ENCODE data around the gene ITGB6. TPM values are rescaled to one million over a fixed set of nuclear protein-coding genes. Genes with fewer than 3 reads are reported as not detected.

The ITGB6 gene
- total RNA-seq, 1 experiment from 2014 or later, result not detected

DNA sequence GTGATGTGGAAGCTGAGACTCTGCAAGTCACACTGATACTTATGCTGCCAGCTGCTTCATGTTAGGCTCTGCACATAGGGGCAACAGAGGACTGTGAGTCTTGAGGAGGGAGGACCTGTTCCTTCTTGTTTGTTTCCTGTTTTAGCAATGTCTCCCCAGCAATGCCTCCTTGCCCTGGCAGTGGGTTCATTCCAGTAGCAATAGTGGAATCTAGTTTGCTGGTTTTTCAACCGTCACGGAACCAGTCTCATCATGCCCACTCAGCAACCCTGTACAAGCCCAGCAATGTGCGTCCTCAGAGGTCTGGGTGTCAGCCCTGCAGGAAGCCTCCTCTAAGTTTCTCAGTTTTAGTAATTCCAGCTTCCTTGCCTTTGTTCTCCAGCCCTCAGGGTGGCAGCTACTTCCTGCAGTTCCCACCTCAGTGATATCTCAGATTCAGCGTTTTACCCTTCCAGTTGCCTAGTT, 20.5 kb upstream of the ITGB6 start:
- ATAC-seq, result peak; percentile 64

DNA sequence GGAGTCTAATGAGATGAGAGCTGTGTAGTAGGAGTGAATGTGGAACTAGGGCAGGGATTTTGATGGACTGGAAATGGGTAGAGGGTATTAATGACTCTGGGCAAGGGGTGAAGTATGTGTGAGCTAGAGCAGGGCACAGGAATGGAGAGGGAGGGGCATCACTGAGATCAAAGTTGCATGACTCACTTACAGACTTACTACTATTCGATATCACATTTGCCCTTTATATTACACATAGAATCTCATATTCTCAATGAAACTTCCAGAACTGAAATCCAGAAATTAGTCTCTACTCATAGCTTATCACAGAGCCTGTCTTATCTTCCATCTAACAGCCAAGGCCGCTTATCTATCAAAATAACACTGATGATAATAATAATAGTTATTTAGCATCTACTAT, 20.0 kb upstream of the ITGB6 start:
- TF ChIP-seq, protein P1, sequence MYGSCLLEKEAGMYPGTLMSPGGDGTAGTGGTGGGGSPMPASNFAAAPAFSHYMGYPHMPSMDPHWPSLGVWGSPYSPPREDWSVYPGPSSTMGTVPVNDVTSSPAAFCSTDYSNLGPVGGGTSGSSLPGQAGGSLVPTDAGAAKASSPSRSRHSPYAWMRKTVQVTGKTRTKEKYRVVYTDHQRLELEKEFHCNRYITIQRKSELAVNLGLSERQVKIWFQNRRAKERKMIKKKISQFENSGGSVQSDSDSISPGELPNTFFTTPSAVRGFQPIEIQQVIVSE (CRISPR knock-in tag; IDR thresholded peaks at IDR 0.05; ENCODE audit: borderline replicate concordance), result no peak
- H3K27me3 Mint-ChIP-seq (ENCODE audit: low read depth), result no peaks in the 10 kb centered on the region
- no peak for DNase-seq (ENCODE audit: low spot score)
- CTCF ChIA-PET, result interaction anchor here (1.6 to 2.1 kb wide), 2 partner anchors 110 to 844 kb away, joined by 5 read pairs; no protein-coding TSS in a partner anchor
- no peak overlapping the region for H3K4me3 Mint-ChIP-seq
- H3K36me3 Mint-ChIP-seq, result no peaks in the 10 kb centered on the region
- POLR2A ChIA-PET, result interaction anchor here (0.6 to 0.9 kb wide), 2 partner anchors 50 to 263 kb away, joined by 3 to 4 read pairs; no protein-coding TSS in a partner anchor
- peaks cover 14% of the 10 kb centered on the region for H3K4me1 Mint-ChIP-seq
- H3K9me3 Mint-ChIP-seq, result no peaks in the 10 kb centered on the region
- no peak for ATAC-seq
- no peak overlapping the region for H3K27ac Mint-ChIP-seq

More for the DNA sequence above, 20.5 kb upstream of the ITGB6 start:
- no peak for DNase-seq (ENCODE audit: low spot score)
- H3K36me3 Mint-ChIP-seq, result no peaks in the 10 kb centered on the region
- TF ChIP-seq ZNF219 (CRISPR knock-in tag; IDR thresholded peaks at IDR 0.05; ENCODE audit: borderline replicate concordance), result no peak
- TF ChIP-seq ZNF671 (CRISPR knock-in tag; IDR thresholded peaks at IDR 0.05), result no peak
- H3K27me3 Mint-ChIP-seq (ENCODE audit: low read depth), result no peaks in the 10 kb centered on the region
- H3K4me1 Mint-ChIP-seq, result peaks cover 14% of the 10 kb centered on the region
- ChIA-PET CTCF (interaction anchor here (1.6 to 2.1 kb wide), 2 partner anchors 111 to 843 kb away, joined by 5 read pairs; no protein-coding TSS in a partner anchor), POLR2A (interaction anchor here (0.9 kb wide), 1 partner anchor 50 kb away, joined by 3 read pairs; no protein-coding TSS in a partner anchor)
- H3K4me3 Mint-ChIP-seq, result no peak overlapping the region
- no peak overlapping the region for H3K27ac Mint-ChIP-seq
- no peaks in the 10 kb centered on the region for H3K9me3 Mint-ChIP-seq

DNA sequence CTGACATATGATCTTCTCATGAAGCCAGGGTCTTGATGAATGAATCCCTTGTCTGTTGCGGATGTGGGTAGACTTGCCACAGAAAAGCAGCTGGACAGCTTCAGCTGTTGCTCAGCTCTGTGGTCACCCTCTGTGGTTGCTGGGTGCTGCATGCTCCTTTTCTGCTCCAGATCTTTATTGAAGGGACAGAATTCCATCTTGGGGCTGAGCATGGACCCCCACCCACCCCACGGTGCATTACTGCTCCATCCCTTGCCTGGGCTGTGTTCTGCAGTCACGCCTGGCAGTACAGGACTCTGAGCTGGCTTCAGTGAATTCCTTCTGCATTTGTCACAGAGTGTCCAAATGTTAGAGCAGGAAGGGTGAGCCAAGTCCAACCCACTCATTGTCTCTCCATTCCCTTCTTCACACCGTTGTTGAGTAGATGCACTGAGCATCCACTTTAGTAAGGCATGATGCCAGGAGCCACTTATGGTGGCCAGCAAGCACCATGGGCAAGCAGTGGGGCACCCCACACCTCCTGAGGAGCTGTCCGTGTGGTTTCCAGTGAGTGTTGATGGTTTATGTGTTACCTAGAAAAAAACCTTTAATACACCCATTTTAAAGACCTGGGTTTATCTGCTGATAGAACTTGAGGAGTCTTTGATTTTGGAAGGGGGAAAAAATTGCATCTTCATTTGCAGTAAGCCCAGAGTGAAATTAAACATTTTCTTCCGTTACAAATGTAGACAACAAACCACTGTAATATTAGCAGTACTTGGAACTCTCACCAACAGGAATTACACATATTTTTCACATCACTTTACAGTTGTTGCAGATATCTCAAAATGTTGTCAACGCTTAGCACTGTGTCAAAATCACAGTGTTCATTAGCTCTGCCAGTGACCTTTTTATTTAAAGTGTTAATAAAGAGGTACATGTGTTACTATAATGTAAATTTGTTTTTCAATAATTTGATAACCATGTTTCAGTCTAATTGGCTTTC, 14.7 kb upstream of the ITGB6 start:
- ATAC-seq, result no peak
- POLR2A ChIA-PET, result no interaction called here
- CTCF ChIA-PET, result interaction anchor here (1.2 kb wide), 1 partner anchor 55 kb away, joined by 4 read pairs; no protein-coding TSS in a partner anchor
- TF ChIP-seq CREM (CRISPR knock-in tag; IDR thresholded peaks at IDR 0.05) (no peak), ZNF671 (CRISPR knock-in tag; IDR thresholded peaks at IDR 0.05) (no peak), GTF2I (CRISPR knock-in tag; conservative IDR thresholded peaks at IDR 0.05) (no peak), NFE2L1 (CRISPR knock-in tag; IDR thresholded peaks at IDR 0.05) (no peak), OVOL2 (CRISPR knock-in tag; IDR thresholded peaks at IDR 0.05; ENCODE audit: borderline replicate concordance) (no peak), SMAD4 (CRISPR knock-in tag; IDR thresholded peaks at IDR 0.05) (no peak), TP53 (CRISPR knock-in tag; IDR thresholded peaks at IDR 0.05) (no peak), HMGA2 (CRISPR knock-in tag; IDR thresholded peaks at IDR 0.05) (no peak)
- TF ChIP-seq, protein P1 (CRISPR knock-in tag; IDR thresholded peaks at IDR 0.05; ENCODE audit: borderline replicate concordance), result no peak
- TF ChIP-seq, protein P2, sequence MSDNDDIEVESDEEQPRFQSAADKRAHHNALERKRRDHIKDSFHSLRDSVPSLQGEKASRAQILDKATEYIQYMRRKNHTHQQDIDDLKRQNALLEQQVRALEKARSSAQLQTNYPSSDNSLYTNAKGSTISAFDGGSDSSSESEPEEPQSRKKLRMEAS (CRISPR knock-in tag; IDR thresholded peaks at IDR 0.05), result no peak
- TF ChIP-seq, protein P3, sequence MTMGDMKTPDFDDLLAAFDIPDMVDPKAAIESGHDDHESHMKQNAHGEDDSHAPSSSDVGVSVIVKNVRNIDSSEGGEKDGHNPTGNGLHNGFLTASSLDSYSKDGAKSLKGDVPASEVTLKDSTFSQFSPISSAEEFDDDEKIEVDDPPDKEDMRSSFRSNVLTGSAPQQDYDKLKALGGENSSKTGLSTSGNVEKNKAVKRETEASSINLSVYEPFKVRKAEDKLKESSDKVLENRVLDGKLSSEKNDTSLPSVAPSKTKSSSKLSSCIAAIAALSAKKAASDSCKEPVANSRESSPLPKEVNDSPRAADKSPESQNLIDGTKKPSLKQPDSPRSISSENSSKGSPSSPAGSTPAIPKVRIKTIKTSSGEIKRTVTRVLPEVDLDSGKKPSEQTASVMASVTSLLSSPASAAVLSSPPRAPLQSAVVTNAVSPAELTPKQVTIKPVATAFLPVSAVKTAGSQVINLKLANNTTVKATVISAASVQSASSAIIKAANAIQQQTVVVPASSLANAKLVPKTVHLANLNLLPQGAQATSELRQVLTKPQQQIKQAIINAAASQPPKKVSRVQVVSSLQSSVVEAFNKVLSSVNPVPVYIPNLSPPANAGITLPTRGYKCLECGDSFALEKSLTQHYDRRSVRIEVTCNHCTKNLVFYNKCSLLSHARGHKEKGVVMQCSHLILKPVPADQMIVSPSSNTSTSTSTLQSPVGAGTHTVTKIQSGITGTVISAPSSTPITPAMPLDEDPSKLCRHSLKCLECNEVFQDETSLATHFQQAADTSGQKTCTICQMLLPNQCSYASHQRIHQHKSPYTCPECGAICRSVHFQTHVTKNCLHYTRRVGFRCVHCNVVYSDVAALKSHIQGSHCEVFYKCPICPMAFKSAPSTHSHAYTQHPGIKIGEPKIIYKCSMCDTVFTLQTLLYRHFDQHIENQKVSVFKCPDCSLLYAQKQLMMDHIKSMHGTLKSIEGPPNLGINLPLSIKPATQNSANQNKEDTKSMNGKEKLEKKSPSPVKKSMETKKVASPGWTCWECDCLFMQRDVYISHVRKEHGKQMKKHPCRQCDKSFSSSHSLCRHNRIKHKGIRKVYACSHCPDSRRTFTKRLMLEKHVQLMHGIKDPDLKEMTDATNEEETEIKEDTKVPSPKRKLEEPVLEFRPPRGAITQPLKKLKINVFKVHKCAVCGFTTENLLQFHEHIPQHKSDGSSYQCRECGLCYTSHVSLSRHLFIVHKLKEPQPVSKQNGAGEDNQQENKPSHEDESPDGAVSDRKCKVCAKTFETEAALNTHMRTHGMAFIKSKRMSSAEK (CRISPR knock-in tag; IDR thresholded peaks at IDR 0.05; ENCODE audit: borderline replicate concordance), result no peak
- TF ChIP-seq, protein P4, sequence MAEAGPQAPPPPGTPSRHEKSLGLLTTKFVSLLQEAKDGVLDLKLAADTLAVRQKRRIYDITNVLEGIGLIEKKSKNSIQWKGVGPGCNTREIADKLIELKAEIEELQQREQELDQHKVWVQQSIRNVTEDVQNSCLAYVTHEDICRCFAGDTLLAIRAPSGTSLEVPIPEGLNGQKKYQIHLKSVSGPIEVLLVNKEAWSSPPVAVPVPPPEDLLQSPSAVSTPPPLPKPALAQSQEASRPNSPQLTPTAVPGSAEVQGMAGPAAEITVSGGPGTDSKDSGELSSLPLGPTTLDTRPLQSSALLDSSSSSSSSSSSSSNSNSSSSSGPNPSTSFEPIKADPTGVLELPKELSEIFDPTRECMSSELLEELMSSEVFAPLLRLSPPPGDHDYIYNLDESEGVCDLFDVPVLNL (CRISPR knock-in tag; IDR thresholded peaks at IDR 0.05; ENCODE audit: borderline replicate concordance, low read depth), result no peak
- TF ChIP-seq, protein P5, sequence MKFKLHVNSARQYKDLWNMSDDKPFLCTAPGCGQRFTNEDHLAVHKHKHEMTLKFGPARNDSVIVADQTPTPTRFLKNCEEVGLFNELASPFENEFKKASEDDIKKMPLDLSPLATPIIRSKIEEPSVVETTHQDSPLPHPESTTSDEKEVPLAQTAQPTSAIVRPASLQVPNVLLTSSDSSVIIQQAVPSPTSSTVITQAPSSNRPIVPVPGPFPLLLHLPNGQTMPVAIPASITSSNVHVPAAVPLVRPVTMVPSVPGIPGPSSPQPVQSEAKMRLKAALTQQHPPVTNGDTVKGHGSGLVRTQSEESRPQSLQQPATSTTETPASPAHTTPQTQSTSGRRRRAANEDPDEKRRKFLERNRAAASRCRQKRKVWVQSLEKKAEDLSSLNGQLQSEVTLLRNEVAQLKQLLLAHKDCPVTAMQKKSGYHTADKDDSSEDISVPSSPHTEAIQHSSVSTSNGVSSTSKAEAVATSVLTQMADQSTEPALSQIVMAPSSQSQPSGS (CRISPR knock-in tag; IDR thresholded peaks at IDR 0.05; ENCODE audit: borderline replicate concordance, low read depth), result no peak
- no peaks in the 10 kb centered on the region for H3K27me3 Mint-ChIP-seq (ENCODE audit: low read depth)
- H3K27ac Mint-ChIP-seq, result no peak overlapping the region
- H3K9me3 Mint-ChIP-seq, result no peaks in the 10 kb centered on the region
- no peak overlapping the region for H3K4me3 Mint-ChIP-seq
- no peaks in the 10 kb centered on the region for H3K4me1 Mint-ChIP-seq
- H3K36me3 Mint-ChIP-seq, result no peaks in the 10 kb centered on the region
- DNase-seq (ENCODE audit: low spot score), result no peak

Data from WTC11 (cell line).